GM12875 (cell line): ENCODE results near the gene NDFIP1.
"Not testable (repeated sequence)": the region's sequence is repeated elsewhere in the genome, so short reads cannot be mapped to it uniquely, and the experiment has no call there.

Experiments used
- H3K4me3 ChIP-seq: one replicate; pipeline ENCODE4 v1.5.1; 2011; ENCODE audit warnings: low read depth, low read length, control low read depth
- TF ChIP-seq, protein P1 (sequence below): IDR thresholded peaks from 2 replicates; pipeline ENCODE4 v1.5.1; 2011; ENCODE audit warnings: low read depth, mild to moderate bottlenecking, control low read depth, inconsistent platforms, low read length, moderate library complexity, borderline replicate concordance; ENCODE audit not compliant: insufficient read depth

The NDFIP1 gene

DNA sequence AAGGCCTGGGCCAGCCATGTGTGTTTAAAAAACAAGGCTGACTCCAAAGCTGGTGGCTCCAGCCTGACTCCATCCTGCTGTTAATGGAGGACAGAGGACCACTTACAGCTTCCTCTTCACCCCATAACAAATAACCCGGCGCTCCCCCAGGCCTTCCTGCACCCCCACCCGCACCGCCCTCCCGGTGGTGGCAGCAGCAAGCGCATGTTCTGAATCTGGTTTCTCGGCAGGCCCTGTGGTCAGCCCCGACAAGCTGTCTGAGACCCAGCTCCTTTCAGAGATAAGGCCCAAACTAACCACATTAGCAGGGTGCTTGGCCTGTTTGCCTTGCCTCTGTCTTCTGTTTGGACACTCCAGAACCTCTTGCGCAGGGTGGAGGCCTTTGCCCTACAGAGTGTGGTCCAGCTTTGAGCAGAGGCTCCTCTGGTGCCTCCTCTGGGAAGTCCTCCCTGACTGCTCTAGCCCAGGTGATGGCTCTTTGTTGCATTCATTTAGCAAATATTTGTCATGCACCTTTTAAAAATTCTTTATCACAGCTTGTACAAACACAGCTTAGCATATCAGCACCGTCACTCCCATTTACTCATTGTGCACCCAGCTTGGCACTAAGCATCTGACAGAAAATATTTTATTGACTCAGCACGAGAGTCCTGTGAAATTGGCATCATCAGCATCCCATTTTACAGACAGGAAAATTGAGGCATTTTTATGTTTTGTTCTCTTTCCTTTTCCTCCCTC is 78.4 kb downstream of the NDFIP1 start:
- TF ChIP-seq, protein P1, sequence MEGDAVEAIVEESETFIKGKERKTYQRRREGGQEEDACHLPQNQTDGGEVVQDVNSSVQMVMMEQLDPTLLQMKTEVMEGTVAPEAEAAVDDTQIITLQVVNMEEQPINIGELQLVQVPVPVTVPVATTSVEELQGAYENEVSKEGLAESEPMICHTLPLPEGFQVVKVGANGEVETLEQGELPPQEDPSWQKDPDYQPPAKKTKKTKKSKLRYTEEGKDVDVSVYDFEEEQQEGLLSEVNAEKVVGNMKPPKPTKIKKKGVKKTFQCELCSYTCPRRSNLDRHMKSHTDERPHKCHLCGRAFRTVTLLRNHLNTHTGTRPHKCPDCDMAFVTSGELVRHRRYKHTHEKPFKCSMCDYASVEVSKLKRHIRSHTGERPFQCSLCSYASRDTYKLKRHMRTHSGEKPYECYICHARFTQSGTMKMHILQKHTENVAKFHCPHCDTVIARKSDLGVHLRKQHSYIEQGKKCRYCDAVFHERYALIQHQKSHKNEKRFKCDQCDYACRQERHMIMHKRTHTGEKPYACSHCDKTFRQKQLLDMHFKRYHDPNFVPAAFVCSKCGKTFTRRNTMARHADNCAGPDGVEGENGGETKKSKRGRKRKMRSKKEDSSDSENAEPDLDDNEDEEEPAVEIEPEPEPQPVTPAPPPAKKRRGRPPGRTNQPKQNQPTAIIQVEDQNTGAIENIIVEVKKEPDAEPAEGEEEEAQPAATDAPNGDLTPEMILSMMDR: no peak
- H3K4me3 ChIP-seq: no peak overlapping the region

DNA sequence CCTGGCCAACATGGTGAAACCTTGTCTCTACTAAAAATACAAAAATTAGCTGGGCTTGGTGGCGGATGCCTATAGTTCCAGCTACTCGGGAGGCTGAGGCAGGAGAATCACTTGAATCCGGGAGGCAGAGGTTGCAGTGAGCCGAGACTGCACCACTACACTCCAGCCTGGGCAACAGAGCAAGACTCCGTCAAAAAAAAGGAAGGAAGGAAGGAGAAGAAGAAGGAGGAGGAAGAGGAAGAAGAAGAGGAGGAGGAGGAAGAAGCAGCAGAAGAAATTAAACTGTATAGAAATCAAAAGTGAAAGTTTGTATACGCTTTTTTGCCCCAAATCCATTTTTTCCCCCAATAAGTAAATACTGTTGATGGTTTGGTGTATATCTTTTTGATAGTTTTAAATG is 80.1 kb downstream of the NDFIP1 start:
- not testable (repeated sequence) for H3K4me3 ChIP-seq

DNA sequence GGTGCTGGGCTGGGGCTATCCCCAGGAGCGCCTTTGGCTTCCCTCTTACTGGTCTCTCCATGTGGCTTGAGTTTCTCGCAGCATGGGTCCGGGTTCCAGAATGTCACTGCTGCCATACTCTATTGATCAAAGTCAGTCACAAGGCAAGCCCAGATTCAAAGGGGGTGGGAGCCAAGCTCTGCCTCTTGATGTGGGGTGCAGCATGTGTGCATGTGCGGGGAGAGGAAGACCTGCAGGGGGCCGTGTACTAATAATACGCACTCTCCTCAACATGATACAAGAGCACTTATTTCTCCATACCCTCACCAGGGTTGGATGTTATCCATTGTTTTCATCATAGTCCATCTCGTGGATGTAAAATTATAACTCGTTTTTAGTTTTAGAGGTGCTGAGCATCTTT is 81.2 kb downstream of the NDFIP1 start:
- H3K4me3 ChIP-seq: no peak overlapping the region
- TF ChIP-seq, protein P1: no peak

DNA sequence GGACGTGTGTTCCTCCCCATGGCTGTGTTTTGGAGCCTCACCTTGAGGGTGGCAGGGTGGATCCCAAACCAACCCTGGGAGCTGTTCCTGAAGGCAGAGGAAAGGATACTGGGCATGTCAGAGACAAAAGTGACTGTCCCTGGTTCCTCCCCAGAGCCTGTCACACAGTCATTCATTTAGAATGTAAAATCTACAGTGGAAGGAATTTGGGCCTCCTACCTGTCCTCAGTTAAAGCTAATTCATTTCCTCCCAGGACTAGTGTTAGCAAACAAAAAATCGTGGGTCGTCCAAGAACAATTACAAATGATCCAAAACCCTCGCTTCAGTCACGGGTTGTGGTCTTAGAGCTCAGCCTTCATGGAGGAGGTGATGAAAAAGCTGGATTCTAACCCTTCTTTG is 83.2 kb downstream of the NDFIP1 start:
- TF ChIP-seq, protein P1: no peak

DNA sequence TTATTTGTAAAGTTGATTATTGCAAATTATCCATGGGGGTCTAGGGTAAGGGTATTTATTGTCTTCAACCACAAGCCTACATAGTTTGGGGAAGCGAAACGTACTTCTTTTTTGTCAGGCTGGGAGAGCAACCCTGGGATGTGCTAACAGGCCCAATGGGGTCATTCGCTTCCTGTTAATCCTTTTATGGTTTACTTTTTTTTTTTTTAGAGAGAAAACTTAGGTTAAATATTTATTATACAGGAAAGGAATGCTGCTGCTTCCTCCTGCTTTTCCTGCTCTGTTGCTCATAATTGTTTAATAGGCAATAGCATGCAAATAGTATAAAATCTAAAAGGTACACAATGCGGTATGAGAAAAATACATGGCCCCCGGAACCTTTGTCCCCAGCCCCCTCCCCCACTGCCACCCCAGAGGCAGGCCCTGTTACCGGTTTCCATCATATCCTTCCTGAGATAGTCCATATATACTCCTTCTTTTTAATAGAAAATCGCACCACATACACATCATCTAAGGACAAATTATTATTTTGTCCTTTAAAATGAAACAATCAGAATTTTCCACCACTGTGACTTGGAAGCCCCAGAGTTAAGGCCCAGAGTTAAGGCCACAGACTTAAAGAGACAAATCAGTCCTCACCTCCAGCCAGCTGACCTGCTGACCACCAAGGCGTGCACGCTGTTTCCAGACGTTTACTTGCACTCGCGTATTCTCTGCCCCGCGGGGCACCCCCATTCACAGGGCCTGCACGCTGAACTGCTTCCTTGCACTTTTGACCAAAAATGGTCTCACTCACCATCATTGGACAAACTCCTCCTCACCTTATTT is 83.9 kb downstream of the NDFIP1 start:
- H3K4me3 ChIP-seq: no peak overlapping the region
- TF ChIP-seq, protein P1: no peak

More for the DNA sequence above, 83.2 kb downstream of the NDFIP1 start:
- H3K4me3 ChIP-seq: no peak overlapping the region

DNA sequence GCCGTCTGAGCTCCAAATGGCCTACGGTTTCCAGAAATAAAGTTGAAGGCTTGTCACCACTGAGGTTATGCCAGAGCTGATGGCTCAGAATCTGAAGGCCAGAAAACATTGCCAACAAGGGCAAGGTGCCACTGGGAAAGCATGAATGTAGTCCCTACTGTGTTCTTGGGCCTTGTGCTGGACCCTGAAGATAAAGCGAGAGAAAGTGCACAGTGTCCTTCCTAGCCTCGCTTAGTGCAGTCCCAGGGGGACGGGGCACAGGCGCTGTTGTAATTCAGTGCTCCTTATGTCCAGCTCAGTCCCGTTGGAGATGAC is 84.5 kb downstream of the NDFIP1 start:
- no peak overlapping the region for H3K4me3 ChIP-seq
- TF ChIP-seq, protein P1: no peak

DNA sequence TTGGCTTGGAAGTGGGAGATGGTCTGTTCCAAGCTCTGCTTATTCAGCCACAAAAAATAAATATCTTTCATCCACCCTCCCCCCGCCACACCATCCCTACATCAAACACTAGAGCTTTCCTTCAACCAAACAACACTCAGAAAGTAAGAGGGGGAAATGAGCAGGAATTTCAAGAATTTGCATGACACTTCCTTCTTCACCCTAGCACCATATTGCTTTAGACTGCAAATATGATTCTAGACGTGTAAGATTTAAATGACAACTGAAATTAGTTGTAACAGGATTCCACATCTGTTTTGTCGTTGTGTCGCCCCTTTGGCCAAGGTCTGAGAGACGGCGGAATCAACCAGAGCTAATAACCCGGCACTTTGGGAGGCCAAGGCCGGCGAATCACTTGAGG is 88.5 kb downstream of the NDFIP1 start:
- TF ChIP-seq, protein P1: no peak
- H3K4me3 ChIP-seq: no peak overlapping the region
